CD4-positive, alpha-beta T cell treated with Interleukin-2 at 100 ng/mL for 4 hours (primary cell): ENCODE results near the gene HOXD10.
A peak's percentile ranks its signal among the peaks of the same experiment; 100 is the strongest.

Source experiments
- DNase-seq: peaks from one replicate; pipeline ENCODE4 v3.0.0-alpha.2; 2020; ENCODE audit warnings: low spot score

Gene HOXD10

DNA sequence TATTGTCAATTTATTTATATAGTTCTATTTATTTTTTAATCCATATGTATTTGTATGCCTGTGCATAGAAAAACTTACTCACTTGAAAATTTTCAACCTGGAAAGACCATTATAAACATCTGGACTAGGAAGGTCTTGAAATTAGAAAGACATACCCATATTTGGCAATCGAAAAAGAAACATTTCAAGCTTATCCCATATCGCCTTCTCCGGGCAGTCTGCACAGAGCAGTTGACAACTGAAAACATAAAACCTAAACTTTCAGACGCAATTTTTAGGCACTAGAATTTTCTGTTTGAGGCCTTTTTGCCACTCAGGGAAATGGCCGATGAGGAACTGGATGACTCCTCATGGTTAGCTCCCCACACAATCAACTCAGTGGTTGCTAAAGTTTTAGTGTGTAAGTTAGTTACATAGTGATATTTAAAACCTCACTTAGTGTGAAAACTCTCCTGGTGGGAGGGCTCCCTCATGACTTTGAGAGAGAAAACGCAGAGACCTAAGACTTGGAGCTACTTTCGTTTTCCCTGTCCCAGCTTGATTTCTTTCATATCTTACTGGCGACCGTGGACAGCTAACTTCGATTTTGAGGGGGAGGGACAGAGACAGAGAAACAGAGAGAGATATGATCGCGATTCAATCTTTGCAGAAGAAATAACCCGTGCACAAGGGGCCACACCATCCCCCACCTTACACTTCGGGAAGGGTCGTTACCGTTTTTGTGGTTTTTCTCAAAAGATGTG, 20.2 kb upstream of the HOXD10 start:
- DNase-seq: no peak

DNA sequence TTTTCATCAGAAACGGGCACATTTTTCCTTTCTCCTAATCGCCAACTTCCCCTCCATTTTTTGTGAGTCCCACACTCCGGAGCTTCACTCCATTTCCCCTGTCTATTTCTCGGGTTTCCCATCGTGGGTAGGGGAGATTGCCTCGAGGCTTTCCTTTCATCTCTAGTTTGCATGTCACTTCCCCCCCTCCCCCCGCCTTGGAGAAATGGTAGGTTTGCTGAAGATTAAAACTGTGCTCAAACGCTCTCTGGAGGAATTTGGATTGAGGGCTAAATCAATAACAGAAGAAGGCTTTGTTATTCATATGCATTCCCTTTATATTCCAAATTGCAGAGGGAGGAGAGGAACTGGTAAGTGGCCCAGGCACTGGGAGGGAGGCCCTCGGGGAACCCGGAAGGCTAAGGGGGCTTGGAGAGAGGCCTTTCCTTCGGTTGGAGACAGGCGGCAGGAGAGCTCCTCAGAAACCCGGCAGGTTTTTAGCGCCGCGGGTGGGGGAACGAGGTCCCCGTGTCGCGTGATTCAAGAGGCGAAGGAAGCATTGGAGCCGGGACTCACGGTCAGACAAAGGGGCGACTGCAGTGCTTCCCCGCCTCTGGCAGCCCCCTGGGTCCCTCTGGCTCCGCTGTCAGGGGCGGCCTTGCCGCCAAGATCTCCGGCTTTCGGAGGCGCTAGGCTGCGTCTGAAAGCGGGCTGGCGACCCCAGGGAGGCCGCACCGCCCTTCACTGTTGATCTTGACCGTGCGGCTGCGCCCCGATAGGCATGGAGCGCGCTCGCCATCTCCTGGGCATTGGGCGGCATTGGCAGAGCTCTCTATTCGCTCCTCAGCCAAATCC, 19.4 kb upstream of the HOXD10 start:
- DNase-seq: peak; percentile 56

DNA sequence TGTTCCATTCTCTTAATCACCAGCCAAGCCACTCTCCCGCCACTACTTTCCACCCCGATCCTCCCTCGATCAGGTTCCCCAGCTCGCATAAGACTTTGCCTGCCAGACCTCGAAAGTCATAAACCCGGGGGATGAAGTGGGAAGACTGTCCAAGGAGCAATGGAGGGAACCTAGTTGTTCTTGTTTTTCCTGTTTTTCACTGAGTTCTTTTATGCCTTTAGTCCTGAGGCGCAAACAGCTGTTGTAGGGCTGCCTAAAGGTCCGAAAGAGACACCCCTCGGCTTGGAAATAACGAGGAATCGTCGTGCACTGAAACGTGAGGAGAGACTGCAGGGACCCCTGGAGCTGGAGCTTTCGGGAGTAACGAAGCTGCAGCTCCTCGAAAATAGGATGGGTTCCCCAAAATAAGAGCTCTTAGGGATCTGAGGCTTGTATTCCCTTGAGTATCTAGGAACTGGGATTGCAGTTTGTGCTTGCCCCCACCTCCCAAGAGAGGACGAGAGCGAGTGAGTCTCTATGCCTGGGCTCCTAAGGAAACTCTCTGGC, 18.7 kb upstream of the HOXD10 start:
- no peak for DNase-seq

DNA sequence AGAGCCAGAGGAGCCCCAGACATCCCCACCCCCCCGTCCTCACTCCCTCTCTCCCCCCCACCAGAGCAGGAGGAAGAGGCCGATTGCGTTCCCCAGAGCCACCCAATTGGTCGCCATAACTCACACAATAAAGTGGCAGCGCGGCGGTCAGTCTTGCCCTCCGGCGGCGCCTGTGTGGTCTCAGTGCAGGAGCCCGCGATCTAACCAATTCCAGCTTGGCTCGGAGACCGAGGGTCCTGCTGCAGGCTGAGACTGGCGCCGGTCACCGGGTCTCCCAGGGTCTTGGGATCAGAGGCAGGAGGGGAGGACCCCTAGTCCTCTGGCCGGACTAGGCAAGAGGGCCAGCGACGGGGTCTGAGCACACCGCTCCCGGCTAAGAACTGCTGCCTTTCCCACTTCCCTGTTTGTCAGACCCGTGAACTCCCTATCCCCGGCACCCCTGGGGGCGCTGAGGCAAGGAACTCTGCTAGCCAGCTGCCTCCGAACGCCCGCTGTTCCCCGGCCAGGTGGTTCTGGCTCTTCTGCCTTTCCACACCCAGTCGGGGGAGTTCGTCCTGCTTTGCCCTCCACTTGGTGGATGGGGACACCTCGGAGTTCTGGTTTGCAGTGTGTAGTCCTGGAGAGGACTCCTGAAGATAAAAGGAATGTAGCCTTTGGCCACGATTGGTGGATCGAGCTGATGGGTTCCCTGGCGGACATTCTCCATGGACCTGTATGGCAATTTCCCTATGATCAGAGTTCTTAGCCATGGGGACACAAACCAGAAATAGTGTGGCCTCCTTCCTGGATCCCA, 18.0 kb upstream of the HOXD10 start:
- DNase-seq: no peak

DNA sequence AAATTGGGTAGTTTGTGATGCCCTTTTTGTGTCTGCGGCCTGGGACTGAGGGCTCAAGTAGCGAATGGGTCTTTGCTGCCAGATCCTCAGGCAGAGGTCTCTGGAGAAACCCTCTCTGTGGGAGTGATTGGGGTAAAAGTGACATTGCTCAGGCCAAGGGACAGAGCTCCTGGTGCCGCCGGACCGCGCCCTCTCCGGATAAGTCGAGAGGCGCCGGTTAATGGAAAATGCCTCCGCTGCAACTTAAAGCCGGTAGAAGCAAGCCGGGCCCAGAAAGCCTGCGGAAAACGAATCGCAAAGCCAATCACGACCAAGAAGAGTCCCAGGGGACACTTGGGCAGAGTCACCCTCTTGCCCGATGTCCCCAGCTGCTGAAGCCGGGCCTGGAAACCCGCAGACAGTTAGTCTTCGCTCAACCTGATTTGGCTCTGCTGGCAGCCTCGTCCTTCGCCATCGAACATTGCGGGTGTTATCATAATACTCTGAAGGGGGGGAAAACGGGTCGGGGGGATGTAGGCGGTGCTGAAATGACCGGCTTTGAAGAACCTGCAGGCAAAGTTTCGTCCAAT, 17.3 kb upstream of the HOXD10 start:
- no peak for DNase-seq

DNA sequence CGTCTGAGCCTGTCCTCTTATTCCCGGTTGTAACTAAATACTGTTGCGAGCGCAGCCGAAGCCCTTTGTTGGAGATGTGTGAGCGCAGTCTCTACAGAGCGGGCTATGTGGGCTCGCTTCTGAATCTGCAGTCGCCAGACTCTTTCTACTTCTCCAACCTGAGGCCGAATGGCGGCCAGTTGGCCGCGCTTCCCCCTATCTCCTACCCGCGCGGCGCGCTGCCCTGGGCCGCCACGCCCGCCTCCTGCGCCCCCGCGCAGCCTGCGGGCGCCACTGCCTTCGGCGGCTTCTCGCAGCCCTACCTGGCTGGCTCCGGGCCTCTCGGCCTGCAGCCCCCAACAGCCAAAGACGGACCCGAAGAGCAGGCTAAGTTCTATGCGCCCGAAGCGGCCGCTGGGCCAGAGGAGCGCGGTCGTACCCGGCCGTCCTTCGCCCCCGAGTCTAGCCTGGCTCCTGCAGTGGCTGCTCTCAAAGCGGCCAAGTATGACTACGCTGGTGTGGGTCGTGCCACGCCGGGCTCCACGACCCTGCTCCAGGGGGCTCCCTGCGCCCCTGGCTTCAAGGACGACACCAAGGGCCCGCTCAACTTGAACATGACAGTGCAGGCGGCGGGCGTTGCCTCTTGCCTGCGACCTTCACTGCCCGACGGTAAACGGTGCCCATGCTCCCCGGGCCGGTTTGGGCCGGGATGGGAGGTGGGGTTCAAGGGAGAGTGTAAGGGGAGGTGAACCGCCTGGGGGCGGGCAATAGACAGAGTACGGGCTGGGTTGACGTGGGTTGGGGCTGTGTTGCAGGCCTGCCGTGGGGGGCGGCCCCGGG, 16.6 kb upstream of the HOXD10 start, which contains the start of gene HOXD12:
Gene HOXD12 (plus strand): TSS at position 68 of the 819 bp plus-strand sequence. CDS start 7 bp downstream, at position 75.
- DNase-seq: no peak

DNA sequence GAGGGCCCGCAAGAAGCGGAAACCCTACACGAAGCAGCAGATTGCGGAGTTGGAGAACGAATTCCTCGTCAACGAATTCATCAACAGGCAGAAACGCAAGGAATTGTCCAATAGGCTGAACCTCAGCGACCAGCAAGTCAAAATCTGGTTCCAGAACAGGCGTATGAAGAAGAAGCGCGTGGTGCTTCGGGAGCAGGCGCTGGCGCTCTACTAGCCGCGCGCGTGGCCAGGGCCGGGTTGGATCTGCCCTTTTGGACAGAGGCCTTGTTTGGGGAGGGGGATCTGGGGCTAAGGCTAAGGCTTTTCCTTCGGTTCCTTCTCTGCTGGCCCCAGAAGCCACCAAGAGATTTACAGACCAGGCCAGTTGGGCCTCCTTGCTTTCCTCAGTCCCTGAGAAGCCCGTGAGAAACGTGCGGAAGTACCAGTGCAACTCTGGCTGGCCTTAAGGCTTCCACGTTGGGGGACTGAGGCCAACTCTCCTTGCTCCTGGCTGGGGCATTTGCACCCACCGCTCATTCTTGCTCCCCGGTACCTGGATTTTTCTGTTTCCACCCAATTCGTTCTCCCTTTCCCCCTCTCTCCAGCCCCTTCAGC, 15.9 kb upstream of the HOXD10 start:
- DNase-seq: no peak

DNA sequence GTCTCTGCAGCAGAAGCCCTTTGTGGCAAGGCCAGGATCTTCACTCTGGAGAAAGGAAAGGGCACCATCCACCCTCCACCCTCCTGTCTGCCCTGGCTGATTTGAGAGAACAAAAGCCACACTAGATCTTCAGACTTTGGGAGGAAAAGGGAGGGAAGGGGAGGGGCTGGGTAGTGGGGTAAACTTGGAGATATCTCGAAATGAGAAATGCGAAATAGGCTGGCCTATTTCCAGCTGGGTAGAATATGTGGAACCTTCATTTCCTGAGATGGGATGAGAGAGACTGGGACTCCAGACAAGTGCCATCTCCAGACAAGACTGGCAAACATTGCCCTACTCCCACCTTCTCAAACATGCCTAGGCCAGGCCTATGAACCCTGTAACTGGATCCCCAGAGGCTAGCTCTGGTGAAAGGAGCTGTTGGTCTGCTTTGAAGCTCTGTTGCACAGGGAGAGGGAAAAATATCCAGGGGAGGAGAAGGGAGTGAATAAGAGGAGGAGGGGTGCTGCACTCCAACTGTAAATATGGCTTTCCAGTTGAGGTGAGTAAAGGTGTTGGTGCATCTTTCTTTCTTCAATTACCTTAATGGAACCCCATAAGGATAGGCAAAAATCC, 15.3 kb upstream of the HOXD10 start:
- no peak for DNase-seq

DNA sequence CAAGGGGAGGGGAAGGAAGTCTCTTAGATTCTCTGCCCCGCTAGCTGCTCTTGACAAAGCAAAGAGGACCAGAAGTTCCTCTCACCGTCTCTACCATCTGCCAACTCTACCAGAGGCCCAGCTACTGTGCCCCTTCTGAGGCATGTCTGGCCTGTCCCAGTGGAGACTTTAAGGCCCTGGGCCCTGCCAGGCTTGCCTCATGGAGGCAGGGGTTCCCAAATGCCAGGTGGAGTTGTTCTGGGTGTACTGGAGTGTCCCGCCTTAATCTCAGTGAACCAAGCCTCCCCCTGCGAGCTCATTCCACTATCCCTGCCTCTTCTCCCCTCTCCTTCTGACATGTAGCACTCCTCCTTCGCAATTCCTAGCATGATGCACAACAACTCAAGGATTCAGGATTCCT, 14.7 kb upstream of the HOXD10 start:
- DNase-seq: no peak

DNA sequence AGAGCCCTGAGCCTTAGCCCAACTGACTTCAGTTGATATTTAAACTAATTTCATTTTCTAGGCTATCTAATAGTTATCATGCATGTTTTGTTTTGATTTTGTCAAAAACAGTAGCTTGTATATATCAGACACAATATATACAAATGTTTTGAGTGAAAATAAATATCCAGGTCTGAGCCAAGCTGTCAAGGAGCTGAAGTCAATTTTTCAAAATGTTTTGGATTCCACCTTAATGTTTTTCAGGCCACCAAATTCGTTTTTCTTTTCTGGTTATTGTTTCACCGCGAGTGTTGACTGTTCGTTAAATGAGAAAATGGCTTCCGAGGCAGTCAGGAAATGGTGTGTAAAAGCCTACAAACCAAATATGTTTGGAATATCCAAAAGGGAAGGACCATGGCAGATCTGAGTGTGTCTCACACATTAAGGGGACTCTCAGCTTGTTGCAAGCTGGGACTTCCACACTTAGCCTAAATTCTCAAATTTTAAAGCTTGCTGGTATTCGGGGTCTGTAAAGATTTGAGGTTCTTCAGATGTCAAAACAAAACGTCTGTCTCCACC, 14.2 kb upstream of the HOXD10 start:
- DNase-seq: no peak

DNA sequence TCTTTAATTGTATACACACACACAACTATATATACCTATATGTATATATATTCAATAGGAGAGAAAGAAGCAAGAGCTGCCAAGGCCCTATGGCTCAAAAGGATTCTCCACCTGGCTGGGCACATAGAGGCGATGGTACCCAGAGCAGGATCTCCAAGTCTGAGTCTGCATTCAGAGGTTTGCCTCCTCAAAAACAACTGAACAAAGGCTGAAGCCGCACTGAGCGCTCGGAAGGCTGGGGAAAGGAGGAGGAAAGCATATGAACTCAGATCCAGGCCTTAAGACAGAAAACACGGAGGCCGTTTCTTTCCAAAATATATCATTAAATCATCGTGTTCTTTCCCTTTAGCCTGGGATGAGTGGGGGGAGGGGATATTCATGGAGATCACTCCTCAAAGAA, 13.4 kb upstream of the HOXD10 start:
- DNase-seq: no peak

DNA sequence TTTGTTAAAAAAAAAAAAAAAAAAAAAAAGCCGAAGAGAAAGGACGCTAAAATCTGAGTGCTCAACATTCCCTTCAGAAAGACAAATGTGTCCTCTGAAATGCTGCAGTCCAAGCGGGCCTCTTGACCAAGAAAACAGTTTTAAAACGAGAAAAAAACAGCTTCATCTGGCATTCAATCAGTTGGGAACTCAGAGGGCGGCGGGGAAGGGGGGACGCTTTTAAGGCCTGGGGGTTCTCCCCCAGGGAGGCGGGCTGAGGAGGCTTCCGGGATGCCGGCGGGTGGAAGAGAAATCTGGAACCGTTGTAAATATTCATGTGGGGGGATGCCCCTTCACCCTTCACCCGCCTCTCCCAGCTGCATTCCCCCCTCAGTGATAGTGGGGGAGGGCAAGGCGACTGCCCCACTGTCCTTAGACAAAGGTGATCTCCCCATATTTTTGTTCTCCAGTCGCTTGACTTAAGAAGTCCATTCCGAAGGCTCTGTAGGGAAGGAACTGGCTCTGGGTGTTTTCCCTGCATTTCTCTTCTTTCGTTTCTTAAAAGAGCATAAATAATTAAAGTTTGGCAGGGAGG, 12.7 kb upstream of the HOXD10 start:
- DNase-seq: no peak

DNA sequence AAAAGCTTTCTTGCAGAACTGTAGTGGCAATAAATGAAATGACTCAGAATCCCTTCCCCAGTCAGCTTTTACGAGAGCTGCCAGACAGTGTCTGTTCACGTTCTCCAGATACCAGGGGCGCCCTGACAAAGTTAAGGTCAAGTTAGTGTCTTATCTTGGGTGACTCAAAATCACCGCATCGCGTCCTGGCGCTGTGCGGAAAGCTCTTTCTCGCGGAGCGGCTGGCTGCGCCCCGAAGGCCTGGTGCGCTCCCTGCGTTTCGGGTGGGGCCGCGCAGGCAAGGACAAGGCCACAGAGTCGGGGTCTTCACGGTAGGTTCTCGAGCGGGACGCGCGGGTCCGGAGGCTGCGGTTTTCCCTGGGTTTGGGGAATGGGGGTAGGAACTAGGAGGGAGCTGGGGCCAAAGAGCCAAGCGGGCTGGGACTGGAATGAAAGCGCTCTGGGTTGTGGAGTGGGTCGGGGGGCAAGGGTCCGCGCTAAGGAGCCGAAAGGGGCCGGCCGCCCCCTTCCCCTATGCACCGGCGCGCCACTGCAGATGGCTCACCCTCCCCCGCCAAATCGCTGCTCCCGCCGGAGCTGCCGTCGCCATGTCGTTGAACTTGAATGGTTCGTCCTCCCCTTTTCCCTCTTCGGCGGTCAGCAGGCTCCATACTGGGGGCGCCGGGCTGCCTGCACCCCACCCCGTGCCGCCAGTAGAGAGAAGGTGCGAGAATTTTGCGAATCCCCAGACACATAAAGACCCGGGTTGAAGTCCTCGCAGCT, 12.1 kb upstream of the HOXD10 start:
- DNase-seq: no peak

DNA sequence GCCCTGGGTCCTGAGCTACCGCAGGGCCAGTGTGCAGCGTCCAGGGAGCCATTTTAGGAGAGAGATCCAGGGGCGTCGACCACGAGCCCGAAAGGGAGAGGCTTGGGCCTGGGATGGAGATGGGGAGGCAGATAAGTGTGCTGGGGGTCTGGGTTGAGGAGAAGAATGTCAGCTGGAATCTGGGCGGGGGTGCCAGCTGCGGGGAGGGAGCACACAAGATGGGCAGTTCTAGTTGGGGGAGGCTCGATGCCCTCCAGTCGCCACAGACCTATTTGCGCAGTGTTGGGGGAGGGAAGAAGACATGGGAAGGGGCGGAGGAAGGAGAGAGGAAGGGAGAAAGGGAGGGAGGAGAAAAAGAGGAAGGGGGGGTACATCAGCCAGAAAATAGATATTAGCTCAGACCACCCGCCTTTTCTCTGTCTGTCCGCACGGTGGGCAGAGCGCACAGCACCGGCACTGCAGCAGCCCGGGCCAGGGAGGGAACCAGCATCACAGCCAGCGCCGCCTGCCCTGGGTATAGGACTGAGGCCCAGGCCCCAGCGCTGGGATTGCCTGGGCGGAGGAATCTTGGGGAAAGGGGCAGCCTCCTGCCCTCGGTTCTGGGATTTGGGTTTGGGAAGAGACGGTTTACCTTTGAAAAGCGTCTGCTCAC, 11.4 kb upstream of the HOXD10 start:
- no peak for DNase-seq

DNA sequence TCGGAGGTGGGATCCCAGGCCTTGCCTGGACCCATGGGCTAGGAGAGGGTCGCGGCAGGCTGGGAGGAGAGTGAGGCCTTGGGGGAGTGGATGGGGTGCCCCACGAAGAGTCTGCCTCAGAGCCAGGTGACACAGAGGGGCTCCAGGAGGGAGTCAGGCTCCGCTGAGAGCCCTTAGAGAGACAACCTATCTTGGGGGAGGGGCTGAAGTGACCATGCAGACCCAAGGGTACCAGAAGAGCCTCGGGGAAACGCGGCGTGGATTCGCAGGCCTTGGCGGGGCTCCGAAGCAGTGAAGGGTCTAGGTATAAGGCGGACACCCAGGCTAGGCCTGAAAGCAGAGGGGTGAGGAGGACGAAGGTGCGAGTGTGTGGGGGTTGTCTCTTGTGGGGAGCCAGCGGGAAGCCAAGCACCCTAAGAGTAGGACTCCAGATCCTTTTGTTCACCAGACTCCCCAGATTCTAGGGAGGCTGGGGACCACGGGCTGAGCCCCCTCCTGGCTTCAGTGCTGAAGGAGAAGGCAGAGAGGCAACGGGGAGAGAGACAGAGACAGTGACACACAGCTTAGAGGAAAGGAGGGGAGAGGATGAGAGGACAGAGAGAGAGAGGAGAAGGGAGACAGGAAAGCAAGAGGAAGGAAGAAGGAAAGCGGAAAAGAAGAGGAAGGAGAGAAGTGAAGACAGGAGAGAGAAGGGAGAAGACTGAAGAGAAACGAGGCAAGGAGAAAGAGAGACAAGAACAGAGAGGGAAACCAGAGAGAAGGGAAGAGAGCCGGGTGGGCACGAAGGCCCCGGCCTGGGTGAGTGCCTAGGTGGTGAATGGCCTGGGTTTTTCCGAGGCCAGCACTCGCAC, 10.6 kb upstream of the HOXD10 start:
- no peak for DNase-seq

DNA sequence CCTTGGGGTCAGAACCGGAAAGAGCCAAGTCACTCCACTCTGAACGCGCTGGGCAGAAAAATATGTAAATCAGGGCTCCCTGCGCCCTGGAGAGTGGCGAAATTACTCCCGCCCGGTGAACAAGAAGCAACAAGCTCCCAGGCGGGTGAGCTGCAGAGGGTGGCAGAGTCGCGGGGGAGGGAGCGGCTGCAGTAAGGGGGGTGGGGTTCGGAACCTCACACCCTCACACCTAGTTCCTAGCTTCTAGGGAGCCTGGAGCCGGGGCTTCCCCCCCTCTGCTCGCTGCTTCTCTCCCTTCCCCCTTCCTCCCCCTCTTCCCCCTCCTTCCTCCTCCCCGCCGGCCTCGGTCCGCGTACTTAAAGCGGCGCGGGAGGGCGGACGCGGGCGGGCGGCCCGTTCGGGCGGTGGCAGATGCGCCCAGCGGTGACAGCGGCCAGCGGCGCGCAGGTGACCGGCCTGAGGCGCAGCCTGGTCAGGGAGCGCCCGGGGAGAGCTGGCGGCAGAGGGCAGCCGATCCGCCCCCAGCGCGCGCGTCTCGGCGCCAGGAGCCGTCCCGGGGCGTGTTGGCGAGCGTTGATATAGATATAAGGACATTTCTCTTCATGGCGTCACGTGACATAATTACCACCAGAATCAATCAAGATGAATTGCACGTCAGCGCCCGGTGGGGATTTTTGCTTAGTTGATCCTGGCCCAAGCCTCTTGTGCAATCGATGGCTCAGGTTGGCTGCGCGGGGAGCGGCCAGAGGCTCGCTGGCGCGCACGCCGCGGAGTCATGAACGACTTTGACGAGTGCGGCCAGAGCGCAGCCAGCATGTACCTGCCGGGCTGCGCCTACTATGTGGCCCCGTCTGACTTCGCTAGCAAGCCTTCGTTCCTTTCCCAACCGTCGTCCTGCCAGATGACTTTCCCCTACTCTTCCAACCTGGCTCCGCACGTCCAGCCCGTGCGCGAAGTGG, 9.7 kb upstream of the HOXD10 start, which contains the start of gene HOXD11:
Gene HOXD11 (plus strand): TSS at position 700 of the 959 bp plus-strand sequence. CDS start 76 bp downstream, at position 776.
- DNase-seq: no peak
